ENCODE measurements around the gene SLCO2A1. TPM values are rescaled to one million over a fixed set of nuclear protein-coding genes. Genes with fewer than 3 reads are reported as not detected.

Gene SLCO2A1
- total and polyA plus RNA-seq, 2 experiments from 2014 or later: 0.31 to 1.0 TPM

DNA sequence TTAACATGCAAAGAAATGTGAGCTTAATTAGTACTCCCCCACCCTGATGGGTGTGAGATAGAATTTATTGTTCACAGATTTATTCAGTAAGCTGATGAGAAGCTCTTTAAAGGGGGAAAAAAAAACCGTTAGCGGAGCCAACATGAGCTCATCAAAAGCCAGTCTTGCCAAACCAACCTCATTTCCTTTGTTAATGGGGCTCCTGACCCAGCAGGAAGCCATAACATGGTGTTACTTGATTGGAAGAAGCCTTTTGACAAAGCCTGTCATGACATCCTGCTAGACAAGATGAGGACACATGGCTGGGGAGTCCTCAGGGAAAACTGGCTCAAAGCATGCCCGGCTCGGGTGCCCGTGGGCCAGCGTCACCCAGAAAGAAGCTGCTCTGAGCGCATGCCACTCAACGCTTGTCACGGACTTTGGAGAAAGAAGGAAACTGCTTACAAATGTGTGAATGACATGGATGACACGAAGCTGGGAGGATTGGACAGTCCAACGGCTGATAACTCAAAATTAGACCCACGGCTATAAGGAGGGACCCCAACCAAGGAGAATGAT, 64.6 kb downstream of the SLCO2A1 start:
- H3K27ac ChIP-seq (ENCODE audit: low read depth): no peak overlapping the region
- no peaks in the 10 kb centered on the region for H3K27me3 ChIP-seq (ENCODE audit: insufficient read depth)
- H3K4me3 ChIP-seq: no peak overlapping the region
- no peaks in the 10 kb centered on the region for H3K79me2 ChIP-seq (replicated peaks; ENCODE audit: insufficient read depth)
- H2AFZ ChIP-seq: no peak overlapping the region
- no peaks in the 10 kb centered on the region for H3F3A ChIP-seq (replicated peaks; ENCODE audit: low read depth)
- H4K20me1 ChIP-seq (replicated peaks; ENCODE audit: insufficient read depth): no peaks in the 10 kb centered on the region
- no peaks in the 10 kb centered on the region for H3K9me2 ChIP-seq (ENCODE audit: insufficient read depth)
- Mint-ChIP-seq H3K4me3 (no peak overlapping the region), H3K27ac (no peak overlapping the region), H3K9me3 (no peaks in the 10 kb centered on the region; the same call in 2 of the 3 replicates), H3K36me3 (ENCODE audit: low read depth) (no peaks in the 10 kb centered on the region), H3K27me3 (ENCODE audit: insufficient read depth, low read depth, poor library complexity) (peaks cover 12% of the 10 kb centered on the region), H3K4me1 (peaks cover 11% of the 10 kb centered on the region)
- ATAC-seq (no peak), DNase-seq (ENCODE audit: low spot score) (no peak)
- TF ChIP-seq REST (IDR thresholded peaks at IDR 0.05; ENCODE audit: unreplicated experiment) (no peak), STAT1 (IDR thresholded peaks at IDR 0.05; ENCODE audit: unreplicated experiment) (no peak)
- no peaks in the 10 kb centered on the region for H3K4me1 ChIP-seq (ENCODE audit: insufficient read depth)
- H3K4me2 ChIP-seq: no peak overlapping the region
- H3K36me3 ChIP-seq (ENCODE audit: insufficient read depth): no peaks in the 10 kb centered on the region

- no peaks in the 10 kb centered on the region for H3F3A ChIP-seq (replicated peaks; ENCODE audit: low read depth)
- H3K27ac ChIP-seq (ENCODE audit: low read depth): no peak overlapping the region
- Mint-ChIP-seq H3K9me3 (no peaks in the 10 kb centered on the region; the same call in 2 of the 3 replicates), H3K27ac (no peak overlapping the region), H3K27me3 (ENCODE audit: insufficient read depth, low read depth, poor library complexity) (peaks cover 12% of the 10 kb centered on the region), H3K4me3 (no peak overlapping the region), H3K36me3 (ENCODE audit: low read depth) (no peaks in the 10 kb centered on the region), H3K4me1 (peaks cover 11% of the 10 kb centered on the region)
- TF ChIP-seq, protein P1, sequence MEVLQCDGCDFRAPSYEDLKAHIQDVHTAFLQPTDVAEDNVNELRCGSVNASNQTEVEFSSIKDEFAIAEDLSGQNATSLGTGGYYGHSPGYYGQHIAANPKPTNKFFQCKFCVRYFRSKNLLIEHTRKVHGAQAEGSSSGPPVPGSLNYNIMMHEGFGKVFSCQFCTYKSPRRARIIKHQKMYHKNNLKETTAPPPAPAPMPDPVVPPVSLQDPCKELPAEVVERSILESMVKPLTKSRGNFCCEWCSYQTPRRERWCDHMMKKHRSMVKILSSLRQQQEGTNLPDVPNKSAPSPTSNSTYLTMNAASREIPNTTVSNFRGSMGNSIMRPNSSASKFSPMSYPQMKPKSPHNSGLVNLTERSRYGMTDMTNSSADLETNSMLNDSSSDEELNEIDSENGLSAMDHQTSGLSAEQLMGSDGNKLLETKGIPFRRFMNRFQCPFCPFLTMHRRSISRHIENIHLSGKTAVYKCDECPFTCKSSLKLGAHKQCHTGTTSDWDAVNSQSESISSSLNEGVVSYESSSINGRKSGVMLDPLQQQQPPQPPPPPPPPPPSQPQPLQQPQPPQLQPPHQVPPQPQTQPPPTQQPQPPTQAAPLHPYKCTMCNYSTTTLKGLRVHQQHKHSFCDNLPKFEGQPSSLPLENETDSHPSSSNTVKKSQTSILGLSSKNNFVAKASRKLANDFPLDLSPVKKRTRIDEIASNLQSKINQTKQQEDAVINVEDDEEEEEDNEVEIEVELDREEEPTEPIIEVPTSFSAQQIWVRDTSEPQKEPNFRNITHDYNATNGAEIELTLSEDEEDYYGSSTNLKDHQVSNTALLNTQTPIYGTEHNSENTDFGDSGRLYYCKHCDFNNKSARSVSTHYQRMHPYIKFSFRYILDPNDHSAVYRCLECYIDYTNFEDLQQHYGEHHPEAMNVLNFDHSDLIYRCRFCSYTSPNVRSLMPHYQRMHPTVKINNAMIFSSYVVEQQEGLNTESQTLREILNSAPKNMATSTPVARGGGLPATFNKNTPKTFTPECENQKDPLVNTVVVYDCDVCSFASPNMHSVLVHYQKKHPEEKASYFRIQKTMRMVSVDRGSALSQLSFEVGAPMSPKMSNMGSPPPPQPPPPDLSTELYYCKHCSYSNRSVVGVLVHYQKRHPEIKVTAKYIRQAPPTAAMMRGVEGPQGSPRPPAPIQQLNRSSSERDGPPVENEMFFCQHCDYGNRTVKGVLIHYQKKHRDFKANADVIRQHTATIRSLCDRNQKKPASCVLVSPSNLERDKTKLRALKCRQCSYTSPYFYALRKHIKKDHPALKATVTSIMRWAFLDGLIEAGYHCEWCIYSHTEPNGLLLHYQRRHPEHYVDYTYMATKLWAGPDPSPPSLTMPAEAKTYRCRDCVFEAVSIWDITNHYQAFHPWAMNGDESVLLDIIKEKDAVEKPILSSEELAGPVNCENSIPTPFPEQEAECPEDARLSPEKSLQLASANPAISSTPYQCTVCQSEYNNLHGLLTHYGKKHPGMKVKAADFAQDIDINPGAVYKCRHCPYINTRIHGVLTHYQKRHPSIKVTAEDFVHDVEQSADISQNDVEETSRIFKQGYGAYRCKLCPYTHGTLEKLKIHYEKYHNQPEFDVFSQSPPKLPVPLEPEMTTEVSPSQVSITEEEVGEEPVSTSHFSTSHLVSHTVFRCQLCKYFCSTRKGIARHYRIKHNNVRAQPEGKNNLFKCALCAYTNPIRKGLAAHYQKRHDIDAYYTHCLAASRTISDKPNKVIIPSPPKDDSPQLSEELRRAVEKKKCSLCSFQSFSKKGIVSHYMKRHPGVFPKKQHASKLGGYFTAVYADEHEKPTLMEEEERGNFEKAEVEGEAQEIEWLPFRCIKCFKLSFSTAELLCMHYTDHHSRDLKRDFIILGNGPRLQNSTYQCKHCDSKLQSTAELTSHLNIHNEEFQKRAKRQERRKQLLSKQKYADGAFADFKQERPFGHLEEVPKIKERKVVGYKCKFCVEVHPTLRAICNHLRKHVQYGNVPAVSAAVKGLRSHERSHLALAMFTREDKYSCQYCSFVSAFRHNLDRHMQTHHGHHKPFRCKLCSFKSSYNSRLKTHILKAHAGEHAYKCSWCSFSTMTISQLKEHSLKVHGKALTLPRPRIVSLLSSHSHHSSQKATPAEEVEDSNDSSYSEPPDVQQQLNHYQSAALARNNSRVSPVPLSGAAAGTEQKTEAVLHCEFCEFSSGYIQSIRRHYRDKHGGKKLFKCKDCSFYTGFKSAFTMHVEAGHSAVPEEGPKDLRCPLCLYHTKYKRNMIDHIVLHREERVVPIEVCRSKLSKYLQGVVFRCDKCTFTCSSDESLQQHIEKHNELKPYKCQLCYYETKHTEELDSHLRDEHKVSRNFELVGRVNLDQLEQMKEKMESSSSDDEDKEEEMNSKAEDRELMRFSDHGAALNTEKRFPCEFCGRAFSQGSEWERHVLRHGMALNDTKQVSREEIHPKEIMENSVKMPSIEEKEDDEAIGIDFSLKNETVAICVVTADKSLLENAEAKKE (CRISPR knock-in tag; IDR thresholded peaks at IDR 0.05): no peak
- TF ChIP-seq, protein P2, sequence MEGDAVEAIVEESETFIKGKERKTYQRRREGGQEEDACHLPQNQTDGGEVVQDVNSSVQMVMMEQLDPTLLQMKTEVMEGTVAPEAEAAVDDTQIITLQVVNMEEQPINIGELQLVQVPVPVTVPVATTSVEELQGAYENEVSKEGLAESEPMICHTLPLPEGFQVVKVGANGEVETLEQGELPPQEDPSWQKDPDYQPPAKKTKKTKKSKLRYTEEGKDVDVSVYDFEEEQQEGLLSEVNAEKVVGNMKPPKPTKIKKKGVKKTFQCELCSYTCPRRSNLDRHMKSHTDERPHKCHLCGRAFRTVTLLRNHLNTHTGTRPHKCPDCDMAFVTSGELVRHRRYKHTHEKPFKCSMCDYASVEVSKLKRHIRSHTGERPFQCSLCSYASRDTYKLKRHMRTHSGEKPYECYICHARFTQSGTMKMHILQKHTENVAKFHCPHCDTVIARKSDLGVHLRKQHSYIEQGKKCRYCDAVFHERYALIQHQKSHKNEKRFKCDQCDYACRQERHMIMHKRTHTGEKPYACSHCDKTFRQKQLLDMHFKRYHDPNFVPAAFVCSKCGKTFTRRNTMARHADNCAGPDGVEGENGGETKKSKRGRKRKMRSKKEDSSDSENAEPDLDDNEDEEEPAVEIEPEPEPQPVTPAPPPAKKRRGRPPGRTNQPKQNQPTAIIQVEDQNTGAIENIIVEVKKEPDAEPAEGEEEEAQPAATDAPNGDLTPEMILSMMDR (conservative IDR thresholded peaks at IDR 0.05; ENCODE audit: low read depth in 2 of 2): peak; percentile 48 to 64
- TF ChIP-seq STAT1 (IDR thresholded peaks at IDR 0.05; ENCODE audit: unreplicated experiment): no peak
- no peaks in the 10 kb centered on the region for H3K4me1 ChIP-seq (ENCODE audit: insufficient read depth)
- no peaks in the 10 kb centered on the region for H4K20me1 ChIP-seq (replicated peaks; ENCODE audit: insufficient read depth)
- no peaks in the 10 kb centered on the region for H3K27me3 ChIP-seq (ENCODE audit: insufficient read depth)
- H3K4me2 ChIP-seq: no peak overlapping the region
- no peak overlapping the region for H3K4me3 ChIP-seq
- peak; percentile 72 for ATAC-seq
- no peaks in the 10 kb centered on the region for H3K36me3 ChIP-seq (ENCODE audit: insufficient read depth)
- peak; percentile 44 for DNase-seq (ENCODE audit: low spot score)
- no peaks in the 10 kb centered on the region for H3K9me2 ChIP-seq (ENCODE audit: insufficient read depth)
- H2AFZ ChIP-seq: no peak overlapping the region
- H3K79me2 ChIP-seq (replicated peaks; ENCODE audit: insufficient read depth): no peaks in the 10 kb centered on the region
Observed at GRCh38 chr3:133964547-133964946, 65.2 kb downstream of the SLCO2A1 start.

Data from GM23338 (cell line).